ENCODE measurements around the gene MYH15. TPM values are rescaled to one million over a fixed set of nuclear protein-coding genes. Genes with fewer than 3 reads are reported as not detected.
A peak's percentile ranks its signal among the peaks of the same experiment; 100 is the strongest.

The MYH15 gene
- total and polyA plus RNA-seq, 7 donors: 0.01 to 0.67 (median 0.08) TPM

- Histone ChIP-seq H3K4me1 (no peaks in the 10 kb centered on the region), H3K9me3 (no peaks in the 10 kb centered on the region), H3K27me3 (ENCODE audit: insufficient read depth in 3 of 3, low read length in 2 of 3) (no peaks in the 10 kb centered on the region), H3K36me3 (ENCODE audit: insufficient read depth in 1 of 2, low read depth in 1 of 2) (no peaks in the 10 kb centered on the region), H3K4me3 (no peak overlapping the region), H3K27ac (no peak overlapping the region)
- intact Hi-C loops (cut with DNase I): loop anchor here in 1 of 2 donors (1.0 kb wide), 1 partner anchor 63 kb away; no protein-coding TSS in a partner anchor
- ATAC-seq (peak in 1 of 4 donors; percentile 78), DNase-seq (no peak)
- 54 to 66% (median 56%) methylated on average over 4 of the region's 4 CpGs for WGBS, 3 donors
- TF ChIP-seq, protein P1, sequence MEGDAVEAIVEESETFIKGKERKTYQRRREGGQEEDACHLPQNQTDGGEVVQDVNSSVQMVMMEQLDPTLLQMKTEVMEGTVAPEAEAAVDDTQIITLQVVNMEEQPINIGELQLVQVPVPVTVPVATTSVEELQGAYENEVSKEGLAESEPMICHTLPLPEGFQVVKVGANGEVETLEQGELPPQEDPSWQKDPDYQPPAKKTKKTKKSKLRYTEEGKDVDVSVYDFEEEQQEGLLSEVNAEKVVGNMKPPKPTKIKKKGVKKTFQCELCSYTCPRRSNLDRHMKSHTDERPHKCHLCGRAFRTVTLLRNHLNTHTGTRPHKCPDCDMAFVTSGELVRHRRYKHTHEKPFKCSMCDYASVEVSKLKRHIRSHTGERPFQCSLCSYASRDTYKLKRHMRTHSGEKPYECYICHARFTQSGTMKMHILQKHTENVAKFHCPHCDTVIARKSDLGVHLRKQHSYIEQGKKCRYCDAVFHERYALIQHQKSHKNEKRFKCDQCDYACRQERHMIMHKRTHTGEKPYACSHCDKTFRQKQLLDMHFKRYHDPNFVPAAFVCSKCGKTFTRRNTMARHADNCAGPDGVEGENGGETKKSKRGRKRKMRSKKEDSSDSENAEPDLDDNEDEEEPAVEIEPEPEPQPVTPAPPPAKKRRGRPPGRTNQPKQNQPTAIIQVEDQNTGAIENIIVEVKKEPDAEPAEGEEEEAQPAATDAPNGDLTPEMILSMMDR (IDR thresholded peaks at IDR 0.05): peak; percentile 62
Measured at GRCh38 chr3:108552267-108553159, 42.1 kb upstream of the MYH15 start.

DNA sequence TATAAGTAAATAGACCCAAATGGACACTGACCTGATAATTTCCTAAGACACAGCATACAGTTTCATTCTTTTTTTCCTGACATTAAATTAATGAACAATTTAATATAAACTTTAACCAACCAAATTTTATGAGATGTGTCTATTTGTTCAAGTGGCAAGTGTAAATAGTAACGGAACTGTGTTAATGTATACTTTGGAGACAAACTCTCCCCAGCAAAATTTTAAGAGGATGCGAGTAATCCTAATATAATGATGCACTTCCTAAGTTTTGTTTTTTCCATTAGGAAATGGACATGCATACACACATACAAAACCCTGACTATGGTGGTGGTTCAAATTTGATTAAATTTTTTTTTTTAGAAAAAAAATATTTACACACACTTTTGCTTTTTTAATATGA, 38.5 kb upstream of the MYH15 start:
- no peaks in the 10 kb centered on the region for H3K27me3 ChIP-seq (ENCODE audit: insufficient read depth in 3 of 3, low read length in 2 of 3)
- no peak overlapping the region for H3K4me3 ChIP-seq
- no peak for DNase-seq
- 96 to 99% (median 97%) methylated on average over 2 of the region's 2 CpGs for WGBS, 3 donors
- TF ChIP-seq, protein P1 (IDR thresholded peaks at IDR 0.05): no peak
- no peaks in the 10 kb centered on the region for H3K9me3 ChIP-seq
- intact Hi-C loops (cut with DNase I): no loop called here
- ATAC-seq: no peak
- no peaks in the 10 kb centered on the region for H3K36me3 ChIP-seq (ENCODE audit: insufficient read depth in 1 of 2, low read depth in 1 of 2)
- H3K4me1 ChIP-seq: no peaks in the 10 kb centered on the region
- H3K27ac ChIP-seq: no peak overlapping the region

GRCh38 chr3:108548304-108548703, 37.9 kb upstream of the MYH15 start:
- WGBS, 3 donors: 35 to 54% (median 41%) methylated on average over 1 of the region's 1 CpG
- no peak for ATAC-seq
- Histone ChIP-seq H3K36me3 (ENCODE audit: insufficient read depth in 1 of 2, low read depth in 1 of 2) (no peaks in the 10 kb centered on the region), H3K4me3 (no peak overlapping the region), H3K27ac (no peak overlapping the region), H3K27me3 (ENCODE audit: insufficient read depth in 3 of 3, low read length in 2 of 3) (no peaks in the 10 kb centered on the region), H3K9me3 (no peaks in the 10 kb centered on the region), H3K4me1 (no peaks in the 10 kb centered on the region)
- DNase-seq: no peak
- intact Hi-C loops (cut with DNase I): no loop called here
- TF ChIP-seq, protein P1 (IDR thresholded peaks at IDR 0.05): no peak

GRCh38 chr3:108546692-108547091, 36.3 kb upstream of the MYH15 start:
- no peaks in the 10 kb centered on the region for H3K27me3 ChIP-seq (ENCODE audit: insufficient read depth in 3 of 3, low read length in 2 of 3)
- no peak overlapping the region for H3K27ac ChIP-seq
- DNase-seq (no peak), ATAC-seq (no peak)
- intact Hi-C loops (cut with DNase I): no loop called here
- TF ChIP-seq, protein P1 (IDR thresholded peaks at IDR 0.05): no peak
- H3K36me3 ChIP-seq (ENCODE audit: insufficient read depth in 1 of 2, low read depth in 1 of 2): no peaks in the 10 kb centered on the region
- whole genome bisulfite sequencing, 3 donors: 71 to 80% (median 76%) methylated on average over 3 of the region's 3 CpGs
- H3K4me3 ChIP-seq: no peak overlapping the region
- H3K4me1 ChIP-seq: no peaks in the 10 kb centered on the region
- H3K9me3 ChIP-seq: no peaks in the 10 kb centered on the region

Data from psoas muscle (tissue), 8 donors.